Uterus (tissue), 2 donors: ENCODE results near the gene GADD45G.

ENCODE experiments used
- CTCF ChIP-seq, 4 experiments: fragments of 200-600 bp in 2 of 4; fragments of 450-650 bp in 2 of 4; sonication (generic) in 2 of 4; IDR thresholded peaks; one replicate each; pipeline ENCODE4 v1.5.1; 2016 to 2019; ENCODE audit warnings: antibody characterized with exemption in 4 of 4, mild to moderate bottlenecking in 2 of 4, moderate library complexity in 1 of 4
- POLR2A ChIP-seq, 2 donors: fragments of 450-650 bp; IDR thresholded peaks; one replicate each; pipeline ENCODE4 v1.6.1; 2016; ENCODE audit warnings: antibody characterized with exemption in 2 of 2, mild to moderate bottlenecking in 1 of 2, moderate library complexity in 1 of 2

GRCh38 chr9:89598363-89598713 is 6.5 kb upstream of the GADD45G start:
- TF ChIP-seq POLR2A (IDR thresholded peaks at IDR 0.05) = no peak
- TF ChIP-seq CTCF (IDR thresholded peaks at IDR 0.05) = no peak
